SK-N-SH (cell line): Measurements from ENCODE around the gene SRF.

Experiments used
- CTCF ChIP-seq: fragments of 200-600 bp; sonication (generic); IDR thresholded peaks from 2 replicates; pipeline ENCODE4 v1.6.1; 2017; ENCODE audit warnings: antibody characterized with exemption, mild to moderate bottlenecking, moderate library complexity
- GATA2 ChIP-seq: sonication (generic); formaldehyde crosslinking; IDR thresholded peaks from 2 replicates; pipeline ENCODE4 v1.5.0; 2020; ENCODE audit warnings: mild to moderate bottlenecking, missing genetic modification reagents
- MAX ChIP-seq: IDR thresholded peaks from 2 replicates; pipeline ENCODE4 v1.4.0; 2012; ENCODE audit warnings: low read depth
- MXI1 ChIP-seq: IDR thresholded peaks from 2 replicates; pipeline ENCODE4 v1.6.1; 2012; ENCODE audit warnings: mild to moderate bottlenecking, low read depth, low read length, improper control_type of control experiment
- POLR2AphosphoS5 ChIP-seq: IDR thresholded peaks from 2 replicates; pipeline ENCODE4 v1.6.1; 2012; ENCODE audit warnings: low read depth, low read length
- RCOR1 ChIP-seq: fragments of 150-350 bp; IDR thresholded peaks from 2 replicates; pipeline ENCODE4 v1.6.1; 2017; ENCODE audit warnings: antibody characterized with exemption, low read length
- REST ChIP-seq: IDR thresholded peaks from 2 replicates; pipeline ENCODE4 v1.6.1; 2012; ENCODE audit warnings: mild to moderate bottlenecking, low read depth, low read length, moderate library complexity
- SIN3A ChIP-seq: IDR thresholded peaks from 2 replicates; pipeline ENCODE4 v1.6.1; 2012; ENCODE audit warnings: low read depth, mild to moderate bottlenecking, low read length, moderate library complexity, borderline replicate concordance
- SMC3 ChIP-seq: IDR thresholded peaks from 2 replicates; pipeline ENCODE4 v1.6.1; 2012; ENCODE audit warnings: low read depth, low read length, improper control_type of control experiment
- TCF12 ChIP-seq: IDR thresholded peaks from 2 replicates; pipeline ENCODE4 v1.4.0; 2012

- no peak for TF ChIP-seq MXI1
- TF ChIP-seq CTCF, result no peak
- TF ChIP-seq POLR2AphosphoS5, result no peak
- TF ChIP-seq TCF12, result no peak
- TF ChIP-seq SIN3A, result no peak
- TF ChIP-seq GATA2, result no peak
- no peak for TF ChIP-seq MAX
- TF ChIP-seq RCOR1, result no peak
- no peak for TF ChIP-seq SMC3
- TF ChIP-seq REST, result no peak
Observed at GRCh38 chr6:43186706-43187105, 15.6 kb downstream of the SRF start.
